HepG2 (cell line): ENCODE results near the gene ZNF561. TPM values are rescaled to one million over a fixed set of nuclear protein-coding genes. Genes with fewer than 3 reads are reported as not detected.
A peak's percentile ranks its signal among the peaks of the same experiment; 100 is the strongest.

ENCODE experiments used
- AKNA ChIP-seq: sonication (generic); formaldehyde crosslinking; IDR thresholded peaks from 2 replicates; pipeline ENCODE4 v1.4.0; 2020; ENCODE audit warnings: missing genetic modification reagents, borderline replicate concordance
- DDIT3 ChIP-seq: sonication (generic); formaldehyde crosslinking; IDR thresholded peaks from 2 replicates; pipeline ENCODE4 v1.4.0; 2020; ENCODE audit warnings: mild to moderate bottlenecking, missing genetic modification reagents
- ELF4 ChIP-seq: sonication (generic); formaldehyde crosslinking; IDR thresholded peaks from 2 replicates; pipeline ENCODE4 v1.5.0; 2020; ENCODE audit warnings: missing genetic modification reagents, mild to moderate bottlenecking, moderate library complexity, borderline replicate concordance
- GPBP1L1 ChIP-seq: sonication (generic); formaldehyde crosslinking; IDR thresholded peaks from 2 replicates; pipeline ENCODE4 v1.5.0; 2020; ENCODE audit warnings: mild to moderate bottlenecking, missing genetic modification reagents
- HOMEZ ChIP-seq: IDR thresholded peaks from 2 replicates; pipeline ENCODE4 v1.6.1; 2016; ENCODE audit warnings: low read depth
- MTF2 ChIP-seq: sonication (generic); formaldehyde crosslinking; IDR thresholded peaks from 2 replicates; pipeline ENCODE4 v1.5.0; 2020; ENCODE audit warnings: missing genetic modification reagents, borderline replicate concordance
- PHB2 ChIP-seq: fragments of 450-650 bp; IDR thresholded peaks from 2 replicates; pipeline ENCODE4 v1.6.1; 2018; ENCODE audit not compliant: partially characterized antibody
- PREB ChIP-seq: sonication (generic); formaldehyde crosslinking; IDR thresholded peaks from 2 replicates; pipeline ENCODE4 v1.4.0; 2020; ENCODE audit warnings: missing genetic modification reagents
- PTBP1 ChIP-seq: fragments of 200-400 bp; formaldehyde crosslinking; IDR thresholded peaks from 2 replicates; pipeline ENCODE4 v1.6.1; 2018; ENCODE audit warnings: low read length, low read depth; ENCODE audit not compliant: poor library complexity, severe bottlenecking
- SRSF4 ChIP-seq: fragments of 200-400 bp; formaldehyde crosslinking; IDR thresholded peaks from one replicate; pipeline ENCODE4 v1.6.1; 2018; ENCODE audit warnings: mild to moderate bottlenecking, low read depth, low read length, moderate library complexity; ENCODE audit not compliant: poor library complexity, severe bottlenecking
- TMF1 ChIP-seq: sonication (generic); formaldehyde crosslinking; IDR thresholded peaks from 2 replicates; pipeline ENCODE4 v1.8.1; 2022; ENCODE audit warnings: low read depth, missing genetic modification reagents
- TOE1 ChIP-seq: sonication (generic); formaldehyde crosslinking; IDR thresholded peaks from 2 replicates; pipeline ENCODE4 v1.4.0; 2020; ENCODE audit warnings: mild to moderate bottlenecking, missing genetic modification reagents
- ZNF136 ChIP-seq: sonication (generic); formaldehyde crosslinking; IDR thresholded peaks from 2 replicates; pipeline ENCODE4 v1.8.1; 2022; ENCODE audit warnings: low read depth, mild to moderate bottlenecking, moderate library complexity, missing genetic modification reagents
- ZNF354B ChIP-seq: sonication (generic); formaldehyde crosslinking; IDR thresholded peaks from 2 replicates; pipeline ENCODE4 v1.8.0; 2022; ENCODE audit warnings: mild to moderate bottlenecking, missing genetic modification reagents
- ZNF557 ChIP-seq: sonication (generic); formaldehyde crosslinking; IDR thresholded peaks from 2 replicates; pipeline ENCODE4 v1.4.0; 2020; ENCODE audit warnings: missing genetic modification reagents
- ZNF720 ChIP-seq: sonication (generic); formaldehyde crosslinking; IDR thresholded peaks from 2 replicates; pipeline ENCODE4 v1.4.0; 2020; ENCODE audit warnings: missing genetic modification reagents
- ZNF724P ChIP-seq: sonication (generic); formaldehyde crosslinking; IDR thresholded peaks from 2 replicates; pipeline ENCODE4 v1.8.0; 2022; ENCODE audit warnings: missing genetic modification reagents, borderline replicate concordance
- polyA plus RNA-seq, 8 experiments: library from polyadenylated mRNA; depleted of rRNA in 3 of 8; stranded (reverse) in 7 of 8; unstranded in 1 of 8; fragments of >200 nt; fragmentation: Illumina TruSeq in 4 of 8; extraction: Trizol in 4 of 8; gene quantifications; 2 replicates each; pipeline versions ENCODE4 v1.2.1 to v1.2.3, GENCODE V29; 2011 to 2016; ENCODE audit warnings: low read depth in 4 of 8, missing spikeins in 1 of 8, mixed read lengths in 1 of 8; ENCODE audit not compliant: insufficient read depth in 1 of 8
- total RNA-seq, 5 experiments: library from RNA; depleted of rRNA; stranded (reverse); fragments of >200 nt; fragmentation: Illumina TruSeq; extraction: Trizol; gene quantifications; 2 replicates each; pipeline ENCODE4 v1.2.3, GENCODE V29; 2016; ENCODE audit warnings: low read depth in 1 of 5
- TF ChIP-seq, protein P1 (sequence below): sonication (generic); formaldehyde crosslinking; IDR thresholded peaks from 2 replicates; pipeline ENCODE4 v1.8.0; 2022; ENCODE audit warnings: mild to moderate bottlenecking, missing genetic modification reagents

ZNF561 gene
- total and polyA plus RNA-seq, 2 of the 13 experiments (the other 11 are each of a cell fraction or from before 2014, with no cell fraction given): 19.8 to 35.1 TPM

GRCh38 chr19:9584073-9584833 lies 36.8 kb downstream of the ZNF561 start, which contains the start of gene ZNF121 (continued):
- no peak for TF ChIP-seq ZNF354B (CRISPR knock-in tag)
- TF ChIP-seq TMF1 (CRISPR knock-in tag): peak; percentile 81; the same call in 1 of the 2 replicates
- TF ChIP-seq HOMEZ: no peak
- peak; percentile 58 for TF ChIP-seq PTBP1
- TF ChIP-seq DDIT3 (CRISPR knock-in tag): no peak
- TF ChIP-seq ELF4: peak; percentile 86; the same call in 1 of the 2 replicates
- TF ChIP-seq, protein P1, sequence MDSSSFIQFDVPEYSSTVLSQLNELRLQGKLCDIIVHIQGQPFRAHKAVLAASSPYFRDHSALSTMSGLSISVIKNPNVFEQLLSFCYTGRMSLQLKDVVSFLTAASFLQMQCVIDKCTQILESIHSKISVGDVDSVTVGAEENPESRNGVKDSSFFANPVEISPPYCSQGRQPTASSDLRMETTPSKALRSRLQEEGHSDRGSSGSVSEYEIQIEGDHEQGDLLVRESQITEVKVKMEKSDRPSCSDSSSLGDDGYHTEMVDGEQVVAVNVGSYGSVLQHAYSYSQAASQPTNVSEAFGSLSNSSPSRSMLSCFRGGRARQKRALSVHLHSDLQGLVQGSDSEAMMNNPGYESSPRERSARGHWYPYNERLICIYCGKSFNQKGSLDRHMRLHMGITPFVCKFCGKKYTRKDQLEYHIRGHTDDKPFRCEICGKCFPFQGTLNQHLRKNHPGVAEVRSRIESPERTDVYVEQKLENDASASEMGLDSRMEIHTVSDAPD (CRISPR knock-in tag): peak; percentile 82; the same call in 1 of the 2 replicates
- no peak for TF ChIP-seq AKNA (CRISPR knock-in tag)
- TF ChIP-seq PHB2: no peak
- no peak for TF ChIP-seq MTF2
- no peak for TF ChIP-seq TOE1
- no peak for TF ChIP-seq SRSF4
- TF ChIP-seq ZNF557 (CRISPR knock-in tag): 0 out of 2 replicates have a peak, but pooled peaks have one; percentile 15
- 0 out of 2 replicates have a peak, but pooled peaks have one; percentile 30 for TF ChIP-seq ZNF720
- no peak for TF ChIP-seq ZNF136 (CRISPR knock-in tag)
- peak; percentile 40; the same call in 1 of the 2 replicates for TF ChIP-seq ZNF724P (CRISPR knock-in tag)
- TF ChIP-seq GPBP1L1 (CRISPR knock-in tag): no peak
- TF ChIP-seq PREB: no peak
